Caco-2 (cell line): ENCODE measurements around the gene SLC9A6. TPM values are rescaled to one million over a fixed set of nuclear protein-coding genes. Genes with fewer than 3 reads are reported as not detected.

Source experiments
- BruUV-seq: library from RNA; stranded (reverse); fragments of 400-500 nt; replicated peaks from 2 replicates; lab custom pipeline; 2021; lab: Mats Ljungman, UMichigan
- CTCF ChIA-PET: fragments of 300-600 bp; sonication (Branson Sonifier 250); formaldehyde crosslinking; loops from one replicate; lab custom pipeline; 2022; ENCODE audit warnings: antibody characterized with exemption; lab: Charles Lee
- POLR2A ChIA-PET: fragments of 300-600 bp; sonication (Branson Sonifier 250); formaldehyde crosslinking; loops from one replicate; lab custom pipeline; 2022; ENCODE audit warnings: antibody characterized with exemption; lab: Charles Lee
- DNase-seq, 2 experiments: peaks; one replicate each; pipeline versions ENCODE4 v3.0.0 to v3.0.0-alpha.2; 2020 to 2022
- H3K27me3 ChIP-seq: replicated peaks from 2 replicates; pipeline ENCODE4 v1.6.0; 2011; ENCODE audit warnings: low read length; ENCODE audit not compliant: control insufficient read depth, insufficient read depth
- H3K36me3 ChIP-seq: 2 replicates; pipeline ENCODE4 v1.5.1; 2011; ENCODE audit warnings: low read length; ENCODE audit not compliant: control insufficient read depth, insufficient read depth
- H3K4me1 ChIP-seq: fragments of 250-450 bp; sonication (Bioruptor Pico); 2 replicates; pipeline ENCODE4 v1.5.1; 2020; ENCODE audit warnings: mild to moderate bottlenecking
- H3K4me3 ChIP-seq: 2 replicates; pipeline ENCODE4 v1.5.1; 2011; ENCODE audit warnings: low read depth, mild to moderate bottlenecking, control low read depth, low read length
- H3K9me3 ChIP-seq: fragments of 250-450 bp; sonication (Bioruptor Pico); 2 replicates; pipeline ENCODE4 v1.5.1; 2020; ENCODE audit warnings: mild to moderate bottlenecking, moderate library complexity
- H3K27ac Mint-ChIP-seq: one replicate; pipeline ENCODE4 v1.8.0; 2022; ENCODE audit warnings: mixed read lengths; ENCODE audit not compliant: unreplicated experiment
- H3K27me3 Mint-ChIP-seq: one replicate; pipeline ENCODE4 v1.8.0; 2022; ENCODE audit warnings: mixed read lengths; ENCODE audit not compliant: insufficient read depth, unreplicated experiment
- H3K36me3 Mint-ChIP-seq: one replicate; pipeline ENCODE4 v1.8.0; 2022; ENCODE audit warnings: mild to moderate bottlenecking, mixed read lengths; ENCODE audit not compliant: insufficient read depth, unreplicated experiment
- H3K4me1 Mint-ChIP-seq: one replicate; pipeline ENCODE4 v1.8.0; 2022; ENCODE audit warnings: low read depth, mixed read lengths; ENCODE audit not compliant: unreplicated experiment
- H3K4me3 Mint-ChIP-seq: one replicate; pipeline ENCODE4 v1.8.0; 2022; ENCODE audit warnings: mild to moderate bottlenecking, moderate library complexity, mixed read lengths; ENCODE audit not compliant: unreplicated experiment
- H3K9me3 Mint-ChIP-seq: one replicate; pipeline ENCODE4 v1.8.0; 2022; ENCODE audit warnings: mixed read lengths; ENCODE audit not compliant: unreplicated experiment
- CTCF ChIP-seq, 2 experiments: fragments of 200-600 bp in 1 of 2; IDR thresholded peaks; 1 replicate in 1 of 2; 2 replicates in 1 of 2; pipeline versions ENCODE4 v1.5.1 to v1.8.0; 2011 to 2022; ENCODE audit warnings: antibody characterized with exemption in 1 of 2, control low read depth in 1 of 2, inconsistent platforms in 1 of 2, low read depth in 1 of 2, low read length in 1 of 2, mild to moderate bottlenecking in 1 of 2, moderate library complexity in 1 of 2; ENCODE audit not compliant: insufficient read depth in 1 of 2, severe bottlenecking in 1 of 2, unreplicated experiment in 1 of 2
- intact Hi-C: fragments of 100-400 bp; cut with micrococcal nuclease; formaldehyde crosslinking; loops from one replicate; pipeline ENCODE4 v1.10.0; 2022; ENCODE audit not compliant: unreplicated experiment
- total RNA-seq: library from RNA; stranded (reverse); gene quantifications from 2 replicates; pipeline ENCODE4 v1.2.3, GENCODE V29; 2022

SLC9A6 gene
- total RNA-seq, 1 experiment from 2014 or later = 9.9 TPM

GRCh38 chrX:136047016-136047642 is 61.9 kb downstream of the SLC9A6 start:
- no TSS peak for BruUV-seq
- DNase-seq = no peak
- Mint-ChIP-seq H3K4me1 (no peaks in the 10 kb centered on the region), H3K4me3 (no peak overlapping the region), H3K9me3 (no peaks in the 10 kb centered on the region), H3K27me3 (peaks cover 3% of the 10 kb centered on the region), H3K27ac (no peak overlapping the region), H3K36me3 (no peaks in the 10 kb centered on the region)
- H3K36me3 ChIP-seq = no peaks in the 10 kb centered on the region
- no peaks in the 10 kb centered on the region for H3K9me3 ChIP-seq
- no peak for TF ChIP-seq CTCF (IDR thresholded peaks at IDR 0.05; ENCODE audit: insufficient read depth in 1 of 2, low read depth in 1 of 2, low read length in 1 of 2, severe bottlenecking in 1 of 2, unreplicated experiment in 1 of 2)
- H3K27me3 ChIP-seq = no peaks in the 10 kb centered on the region
- H3K4me3 ChIP-seq = no peak overlapping the region
- H3K4me1 ChIP-seq = no peaks in the 10 kb centered on the region
- ChIA-PET CTCF (no interaction called here), POLR2A (no interaction called here)
- intact Hi-C loops = no loop called here

DNA sequence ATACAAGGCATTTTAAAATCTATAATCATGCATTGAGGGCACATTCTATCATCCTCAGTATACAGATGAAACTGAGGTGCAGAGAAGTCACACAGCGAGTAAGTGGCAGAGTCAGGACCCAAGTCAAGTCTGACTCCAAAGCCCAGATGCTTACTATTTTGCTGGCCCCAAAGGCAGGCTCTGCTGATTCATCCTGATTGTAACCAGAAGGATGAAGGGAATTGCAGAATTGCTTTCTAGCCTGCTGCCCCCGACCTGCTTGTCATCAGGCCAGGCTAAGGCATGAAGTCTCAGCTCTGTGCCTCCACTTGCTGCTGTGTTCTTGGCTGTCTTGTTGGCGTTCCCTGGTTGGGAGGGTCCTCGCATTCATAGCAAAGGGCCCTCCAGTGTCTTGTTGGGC is 62.7 kb downstream of the SLC9A6 start:
- no TSS peak for BruUV-seq
- ChIA-PET POLR2A (no interaction called here), CTCF (no interaction called here)
- no peaks in the 10 kb centered on the region for H3K4me1 ChIP-seq
- H3K4me1 Mint-ChIP-seq = no peaks in the 10 kb centered on the region
- H3K36me3 Mint-ChIP-seq = no peaks in the 10 kb centered on the region
- no peak overlapping the region for H3K27ac Mint-ChIP-seq
- H3K4me3 Mint-ChIP-seq = no peak overlapping the region
- H3K27me3 Mint-ChIP-seq = peaks cover 3% of the 10 kb centered on the region
- no peak for DNase-seq
- H3K4me3 ChIP-seq = no peak overlapping the region
- intact Hi-C loops = no loop called here
- H3K9me3 Mint-ChIP-seq = no peaks in the 10 kb centered on the region
- no peaks in the 10 kb centered on the region for H3K9me3 ChIP-seq
- H3K36me3 ChIP-seq = no peaks in the 10 kb centered on the region
- no peak for TF ChIP-seq CTCF (IDR thresholded peaks at IDR 0.05; ENCODE audit: insufficient read depth in 1 of 2, low read depth in 1 of 2, low read length in 1 of 2, severe bottlenecking in 1 of 2, unreplicated experiment in 1 of 2)
- no peaks in the 10 kb centered on the region for H3K27me3 ChIP-seq

DNA sequence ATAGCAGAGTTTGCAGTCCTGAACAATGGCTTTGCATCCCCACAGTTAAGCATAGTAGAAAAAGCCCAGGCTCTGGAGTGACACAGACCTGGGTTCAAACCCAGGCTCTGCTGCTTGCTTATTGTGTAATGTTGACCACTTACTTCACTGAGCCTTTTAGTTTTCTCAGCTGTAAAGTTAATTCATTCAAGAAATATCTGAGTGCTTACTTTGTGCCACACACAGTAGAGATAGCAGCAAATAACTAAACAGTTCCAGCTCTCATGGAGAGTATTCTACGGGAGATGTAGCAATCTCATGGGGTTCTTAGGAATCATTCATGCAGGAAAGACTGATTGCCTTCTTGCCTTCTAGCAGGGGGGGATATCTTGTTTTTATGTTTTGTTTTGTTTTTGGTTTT is 63.2 kb downstream of the SLC9A6 start:
- no peak for DNase-seq
- no TSS peak for BruUV-seq
- Histone ChIP-seq H3K36me3 (no peaks in the 10 kb centered on the region), H3K27me3 (no peaks in the 10 kb centered on the region), H3K4me1 (no peaks in the 10 kb centered on the region), H3K4me3 (no peak overlapping the region), H3K9me3 (no peaks in the 10 kb centered on the region)
- ChIA-PET POLR2A (no interaction called here), CTCF (no interaction called here)
- intact Hi-C loops = no loop called here
- H3K4me3 Mint-ChIP-seq = no peak overlapping the region
- H3K4me1 Mint-ChIP-seq = no peaks in the 10 kb centered on the region
- no peaks in the 10 kb centered on the region for H3K36me3 Mint-ChIP-seq
- H3K27me3 Mint-ChIP-seq = peaks cover 3% of the 10 kb centered on the region
- no peak overlapping the region for H3K27ac Mint-ChIP-seq
- no peak for TF ChIP-seq CTCF (IDR thresholded peaks at IDR 0.05; ENCODE audit: insufficient read depth in 1 of 2, low read depth in 1 of 2, low read length in 1 of 2, severe bottlenecking in 1 of 2, unreplicated experiment in 1 of 2)
- no peaks in the 10 kb centered on the region for H3K9me3 Mint-ChIP-seq
